ENCODE data around the gene PCDHGA1.
"Not testable (repeated sequence)": the region's sequence is repeated elsewhere in the genome, so short reads cannot be mapped to it uniquely, and the experiment has no call there.

- not testable (repeated sequence) for TF ChIP-seq SP1 (CRISPR knock-in tag; IDR thresholded peaks at IDR 0.05); BRCA1 (IDR thresholded peaks at IDR 0.05); BRCA1 (CRISPR knock-in tag; IDR thresholded peaks at IDR 0.05); POLR2A (conservative IDR thresholded peaks at IDR 0.05); EGR1 (conservative IDR thresholded peaks at IDR 0.05); KAT8 (IDR thresholded peaks at IDR 0.05; ENCODE audit: low read depth); RAD21 (CRISPR knock-in tag; conservative IDR thresholded peaks at IDR 0.05 in 1 of 2, IDR thresholded peaks at IDR 0.05 in 1 of 2); ZHX1 (conservative IDR thresholded peaks at IDR 0.05; ENCODE audit: low read length); SAFB2 (IDR thresholded peaks at IDR 0.05; ENCODE audit: borderline replicate concordance, low read depth, low read length, severe bottlenecking); LEF1 (IDR thresholded peaks at IDR 0.05); ZBED1 (IDR thresholded peaks at IDR 0.05); ELK1 (CRISPR knock-in tag; IDR thresholded peaks at IDR 0.05)
- TF ChIP-seq, protein P1, sequence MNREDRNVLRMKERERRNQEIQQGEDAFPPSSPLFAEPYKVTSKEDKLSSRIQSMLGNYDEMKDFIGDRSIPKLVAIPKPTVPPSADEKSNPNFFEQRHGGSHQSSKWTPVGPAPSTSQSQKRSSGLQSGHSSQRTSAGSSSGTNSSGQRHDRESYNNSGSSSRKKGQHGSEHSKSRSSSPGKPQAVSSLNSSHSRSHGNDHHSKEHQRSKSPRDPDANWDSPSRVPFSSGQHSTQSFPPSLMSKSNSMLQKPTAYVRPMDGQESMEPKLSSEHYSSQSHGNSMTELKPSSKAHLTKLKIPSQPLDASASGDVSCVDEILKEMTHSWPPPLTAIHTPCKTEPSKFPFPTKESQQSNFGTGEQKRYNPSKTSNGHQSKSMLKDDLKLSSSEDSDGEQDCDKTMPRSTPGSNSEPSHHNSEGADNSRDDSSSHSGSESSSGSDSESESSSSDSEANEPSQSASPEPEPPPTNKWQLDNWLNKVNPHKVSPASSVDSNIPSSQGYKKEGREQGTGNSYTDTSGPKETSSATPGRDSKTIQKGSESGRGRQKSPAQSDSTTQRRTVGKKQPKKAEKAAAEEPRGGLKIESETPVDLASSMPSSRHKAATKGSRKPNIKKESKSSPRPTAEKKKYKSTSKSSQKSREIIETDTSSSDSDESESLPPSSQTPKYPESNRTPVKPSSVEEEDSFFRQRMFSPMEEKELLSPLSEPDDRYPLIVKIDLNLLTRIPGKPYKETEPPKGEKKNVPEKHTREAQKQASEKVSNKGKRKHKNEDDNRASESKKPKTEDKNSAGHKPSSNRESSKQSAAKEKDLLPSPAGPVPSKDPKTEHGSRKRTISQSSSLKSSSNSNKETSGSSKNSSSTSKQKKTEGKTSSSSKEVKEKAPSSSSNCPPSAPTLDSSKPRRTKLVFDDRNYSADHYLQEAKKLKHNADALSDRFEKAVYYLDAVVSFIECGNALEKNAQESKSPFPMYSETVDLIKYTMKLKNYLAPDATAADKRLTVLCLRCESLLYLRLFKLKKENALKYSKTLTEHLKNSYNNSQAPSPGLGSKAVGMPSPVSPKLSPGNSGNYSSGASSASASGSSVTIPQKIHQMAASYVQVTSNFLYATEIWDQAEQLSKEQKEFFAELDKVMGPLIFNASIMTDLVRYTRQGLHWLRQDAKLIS (CRISPR knock-in tag; IDR thresholded peaks at IDR 0.05), result not testable (repeated sequence)
- TF ChIP-seq, protein P2, sequence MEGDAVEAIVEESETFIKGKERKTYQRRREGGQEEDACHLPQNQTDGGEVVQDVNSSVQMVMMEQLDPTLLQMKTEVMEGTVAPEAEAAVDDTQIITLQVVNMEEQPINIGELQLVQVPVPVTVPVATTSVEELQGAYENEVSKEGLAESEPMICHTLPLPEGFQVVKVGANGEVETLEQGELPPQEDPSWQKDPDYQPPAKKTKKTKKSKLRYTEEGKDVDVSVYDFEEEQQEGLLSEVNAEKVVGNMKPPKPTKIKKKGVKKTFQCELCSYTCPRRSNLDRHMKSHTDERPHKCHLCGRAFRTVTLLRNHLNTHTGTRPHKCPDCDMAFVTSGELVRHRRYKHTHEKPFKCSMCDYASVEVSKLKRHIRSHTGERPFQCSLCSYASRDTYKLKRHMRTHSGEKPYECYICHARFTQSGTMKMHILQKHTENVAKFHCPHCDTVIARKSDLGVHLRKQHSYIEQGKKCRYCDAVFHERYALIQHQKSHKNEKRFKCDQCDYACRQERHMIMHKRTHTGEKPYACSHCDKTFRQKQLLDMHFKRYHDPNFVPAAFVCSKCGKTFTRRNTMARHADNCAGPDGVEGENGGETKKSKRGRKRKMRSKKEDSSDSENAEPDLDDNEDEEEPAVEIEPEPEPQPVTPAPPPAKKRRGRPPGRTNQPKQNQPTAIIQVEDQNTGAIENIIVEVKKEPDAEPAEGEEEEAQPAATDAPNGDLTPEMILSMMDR (IDR thresholded peaks at IDR 0.05 in 2 of 3, conservative IDR thresholded peaks at IDR 0.05 in 1 of 3; ENCODE audit: insufficient read depth in 2 of 3, low read depth in 1 of 3, low read length in 3 of 3), result not testable (repeated sequence)
- TF ChIP-seq, protein P3, sequence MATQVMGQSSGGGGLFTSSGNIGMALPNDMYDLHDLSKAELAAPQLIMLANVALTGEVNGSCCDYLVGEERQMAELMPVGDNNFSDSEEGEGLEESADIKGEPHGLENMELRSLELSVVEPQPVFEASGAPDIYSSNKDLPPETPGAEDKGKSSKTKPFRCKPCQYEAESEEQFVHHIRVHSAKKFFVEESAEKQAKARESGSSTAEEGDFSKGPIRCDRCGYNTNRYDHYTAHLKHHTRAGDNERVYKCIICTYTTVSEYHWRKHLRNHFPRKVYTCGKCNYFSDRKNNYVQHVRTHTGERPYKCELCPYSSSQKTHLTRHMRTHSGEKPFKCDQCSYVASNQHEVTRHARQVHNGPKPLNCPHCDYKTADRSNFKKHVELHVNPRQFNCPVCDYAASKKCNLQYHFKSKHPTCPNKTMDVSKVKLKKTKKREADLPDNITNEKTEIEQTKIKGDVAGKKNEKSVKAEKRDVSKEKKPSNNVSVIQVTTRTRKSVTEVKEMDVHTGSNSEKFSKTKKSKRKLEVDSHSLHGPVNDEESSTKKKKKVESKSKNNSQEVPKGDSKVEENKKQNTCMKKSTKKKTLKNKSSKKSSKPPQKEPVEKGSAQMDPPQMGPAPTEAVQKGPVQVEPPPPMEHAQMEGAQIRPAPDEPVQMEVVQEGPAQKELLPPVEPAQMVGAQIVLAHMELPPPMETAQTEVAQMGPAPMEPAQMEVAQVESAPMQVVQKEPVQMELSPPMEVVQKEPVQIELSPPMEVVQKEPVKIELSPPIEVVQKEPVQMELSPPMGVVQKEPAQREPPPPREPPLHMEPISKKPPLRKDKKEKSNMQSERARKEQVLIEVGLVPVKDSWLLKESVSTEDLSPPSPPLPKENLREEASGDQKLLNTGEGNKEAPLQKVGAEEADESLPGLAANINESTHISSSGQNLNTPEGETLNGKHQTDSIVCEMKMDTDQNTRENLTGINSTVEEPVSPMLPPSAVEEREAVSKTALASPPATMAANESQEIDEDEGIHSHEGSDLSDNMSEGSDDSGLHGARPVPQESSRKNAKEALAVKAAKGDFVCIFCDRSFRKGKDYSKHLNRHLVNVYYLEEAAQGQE (IDR thresholded peaks at IDR 0.05; ENCODE audit: borderline replicate concordance), result peak; percentile 31; the same call in 1 of the 2 replicates
- TF ChIP-seq, protein P3 (CRISPR knock-in tag; IDR thresholded peaks at IDR 0.05; ENCODE audit: low read depth), result not testable (repeated sequence)
These were observed 64.3 kb downstream of the PCDHGA1 start for GRCh38 chr5:141394401-141395187.

Data from K562 (cell line).